Activated T-cell treated with anti-CD3 and anti-CD28 coated beads for 4 hours (primary cell): Measurements from ENCODE around the gene BTN1A1.
"Not testable (repeated sequence)": the region's sequence is repeated elsewhere in the genome, so short reads cannot be mapped to it uniquely, and the experiment has no call there.

Source experiments
- DNase-seq: peaks from one replicate; pipeline ENCODE4 v3.0.0-alpha.2; 2020

The BTN1A1 gene

DNA sequence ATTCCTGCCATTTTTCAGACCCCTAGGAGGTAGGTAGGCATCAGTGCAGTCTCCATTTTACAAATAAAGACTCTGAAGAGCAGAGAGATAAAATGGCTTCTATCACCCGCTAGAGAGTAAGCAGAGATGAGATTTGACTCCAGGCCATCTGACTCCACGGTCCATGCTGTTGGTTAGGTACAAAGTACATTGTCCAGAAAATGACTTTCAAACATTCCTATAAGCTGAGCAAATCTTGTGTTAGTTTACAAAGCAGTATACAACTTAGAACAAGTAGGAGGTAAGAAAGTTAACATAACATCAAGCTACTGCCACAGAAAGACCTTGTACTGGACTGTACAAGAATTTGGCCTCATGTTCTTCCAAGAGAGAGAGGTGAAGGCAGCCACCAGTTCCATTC lies 14.9 kb downstream of the BTN1A1 start:
- no peak for DNase-seq

DNA sequence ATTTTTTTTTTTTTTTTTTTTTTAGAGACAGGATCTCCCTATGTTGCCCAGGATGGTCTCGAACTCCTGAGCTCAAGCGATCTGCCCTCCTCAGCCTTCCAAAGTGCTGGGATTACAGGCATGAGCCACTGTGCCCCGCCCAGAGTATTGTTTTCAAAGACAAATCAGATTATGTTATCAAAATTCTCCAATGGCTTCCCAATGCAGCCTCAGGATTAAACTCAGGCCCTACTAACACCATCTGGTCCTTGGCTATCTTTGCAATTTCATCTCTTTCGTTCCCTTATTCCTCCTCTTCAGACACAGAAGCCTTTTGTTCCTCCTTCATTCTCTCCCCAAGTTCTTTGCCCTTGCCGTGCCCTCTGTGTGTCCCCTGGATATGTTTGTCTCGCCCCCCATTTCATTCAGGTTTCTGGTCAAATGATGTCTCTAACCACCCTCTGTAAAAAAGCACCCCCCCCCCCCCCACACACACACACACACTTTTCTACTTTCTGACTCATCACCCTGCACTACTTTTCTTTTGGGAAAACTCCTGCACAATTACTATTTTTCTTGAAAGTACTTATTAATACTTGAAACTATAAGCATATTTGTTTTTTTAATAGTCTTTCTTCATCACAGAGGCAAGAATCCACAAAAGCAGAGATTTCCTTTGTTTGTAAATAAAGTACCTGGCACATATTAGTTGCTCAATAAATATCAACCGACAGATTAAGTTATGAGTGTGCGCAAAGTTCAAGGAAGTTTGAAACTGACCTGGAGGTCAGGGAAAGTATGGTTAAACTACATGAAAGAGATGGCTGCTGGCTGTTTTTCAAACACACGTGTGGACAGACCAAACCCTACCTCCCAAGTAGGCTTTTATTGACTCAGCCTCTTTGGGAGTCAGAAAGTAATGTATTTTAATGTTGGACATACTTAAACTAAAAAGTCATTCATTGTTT lies 16.7 kb downstream of the BTN1A1 start:
- no peak for DNase-seq

DNA sequence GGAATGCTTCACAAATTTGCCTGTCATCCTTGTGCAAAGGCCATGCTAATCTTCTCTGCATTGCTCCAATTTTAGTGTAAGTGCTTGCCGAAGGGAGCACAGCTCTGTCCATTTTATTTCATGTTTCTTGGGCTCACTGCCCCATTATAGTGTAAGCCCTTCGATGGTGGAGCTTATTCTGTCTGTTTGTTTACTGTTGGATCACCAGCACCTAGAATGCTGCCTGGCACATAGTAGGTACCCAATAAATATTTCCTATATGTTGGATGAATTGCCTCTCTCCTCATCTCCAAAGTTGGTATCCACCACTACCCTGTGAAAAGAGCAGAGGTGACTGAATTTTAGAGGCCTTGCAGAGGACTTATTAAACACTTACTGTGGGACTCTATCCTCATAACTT lies 19.3 kb downstream of the BTN1A1 start:
- DNase-seq, result no peak

DNA sequence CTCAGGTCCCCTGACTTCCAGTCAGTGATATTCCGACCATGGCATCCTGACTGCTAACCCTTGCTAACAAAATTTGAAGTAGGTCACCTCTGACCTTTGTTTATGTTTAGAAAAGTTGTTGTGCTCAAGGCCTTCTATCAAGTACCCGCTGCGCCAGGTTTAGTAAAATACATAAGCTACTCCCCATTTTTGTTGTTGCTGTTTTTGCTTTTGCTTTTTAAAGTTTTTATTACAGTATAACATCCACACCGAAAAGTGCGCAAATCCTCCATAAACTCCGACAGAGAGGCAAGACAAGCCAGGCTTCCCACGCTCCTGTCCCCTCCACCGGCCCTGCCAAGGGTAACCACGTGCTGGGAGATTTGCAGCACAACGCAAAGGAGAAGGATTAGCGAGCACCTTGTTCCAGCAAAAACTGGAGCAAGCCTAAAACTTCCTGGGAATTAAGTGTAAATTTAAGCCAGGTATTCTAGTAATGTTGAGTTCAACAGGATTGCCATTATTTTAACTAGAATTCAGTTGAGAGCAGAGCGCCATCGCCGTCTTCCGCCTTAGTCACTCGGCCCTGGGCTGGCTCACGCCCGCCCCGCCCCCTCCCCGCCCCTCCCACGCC lies 20.2 kb downstream of the BTN1A1 start:
- no peak for DNase-seq

DNA sequence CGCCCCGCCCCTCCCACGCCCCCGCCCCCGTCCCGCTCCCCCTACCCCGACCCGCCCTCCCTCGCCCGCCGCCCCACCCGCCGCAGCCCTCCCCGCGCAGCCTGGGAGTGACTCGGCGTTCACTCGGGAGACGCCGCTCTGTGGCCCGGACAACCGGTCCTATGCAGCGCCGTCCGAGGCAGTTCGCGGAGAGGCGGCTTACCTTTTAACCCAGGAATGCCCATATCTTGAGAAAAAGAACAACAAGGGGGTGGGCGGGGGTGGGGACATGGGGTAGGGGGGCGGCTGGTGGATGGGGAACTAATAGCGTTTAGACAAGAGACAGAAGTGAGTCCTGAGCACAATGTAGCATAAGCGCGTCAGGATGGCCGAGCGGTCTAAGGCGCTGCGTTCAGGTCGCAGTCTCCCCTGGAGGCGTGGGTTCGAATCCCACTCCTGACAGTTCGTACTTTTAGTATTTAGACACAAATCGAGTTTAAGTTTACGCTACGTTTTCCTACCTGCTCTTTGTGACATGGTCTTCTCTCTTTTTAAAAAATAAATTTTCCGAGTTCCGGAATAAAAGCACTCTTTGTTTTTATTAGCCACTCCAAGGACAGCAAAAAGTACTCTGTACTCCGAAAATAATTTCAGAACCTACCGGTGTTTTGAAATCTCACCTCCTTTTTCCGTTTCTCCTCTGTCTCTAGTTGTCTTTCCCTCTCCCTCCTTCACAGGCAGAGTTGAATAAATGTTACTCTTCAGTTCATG lies 20.9 kb downstream of the BTN1A1 start:
- peak; percentile 85 for DNase-seq

DNA sequence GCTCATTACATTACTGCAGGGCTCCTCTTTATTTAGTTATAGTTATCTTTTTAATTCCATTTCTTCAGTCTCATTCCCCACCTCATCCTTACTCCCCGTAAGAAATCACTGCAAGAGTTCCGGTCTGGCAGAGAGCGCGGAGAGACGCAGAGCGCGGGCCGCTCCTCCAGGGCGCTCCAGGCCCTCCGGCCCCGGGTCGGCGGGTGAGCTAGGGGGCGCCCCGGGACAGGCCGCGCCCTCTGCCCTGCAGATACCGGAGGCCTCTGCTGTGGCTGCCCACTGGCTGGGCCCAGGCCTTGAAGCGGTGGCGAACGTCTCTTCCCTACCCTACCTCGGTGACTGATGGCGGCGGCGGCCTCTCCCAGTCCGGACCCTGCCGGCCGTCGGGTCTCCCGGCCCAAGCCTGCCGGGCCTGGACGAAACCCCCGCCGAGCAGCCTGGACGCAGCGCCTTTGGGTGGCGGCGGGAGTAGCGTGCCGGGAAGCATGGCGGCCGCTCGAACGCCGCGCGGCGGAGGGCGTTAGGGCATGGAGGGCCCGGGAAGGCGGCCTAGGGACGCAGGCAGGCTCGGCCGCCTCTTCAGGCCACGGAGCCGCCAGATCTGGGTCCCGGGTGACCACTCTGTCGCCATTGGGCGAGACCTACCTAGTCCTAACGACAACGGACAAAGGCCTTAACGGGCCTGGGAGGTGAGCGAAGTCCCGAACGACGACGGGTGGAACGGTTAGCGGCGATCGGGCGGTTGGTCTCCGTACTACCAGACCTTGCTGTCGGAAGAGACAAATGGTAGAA lies 21.7 kb downstream of the BTN1A1 start:
- peak; percentile 39 for DNase-seq

DNA sequence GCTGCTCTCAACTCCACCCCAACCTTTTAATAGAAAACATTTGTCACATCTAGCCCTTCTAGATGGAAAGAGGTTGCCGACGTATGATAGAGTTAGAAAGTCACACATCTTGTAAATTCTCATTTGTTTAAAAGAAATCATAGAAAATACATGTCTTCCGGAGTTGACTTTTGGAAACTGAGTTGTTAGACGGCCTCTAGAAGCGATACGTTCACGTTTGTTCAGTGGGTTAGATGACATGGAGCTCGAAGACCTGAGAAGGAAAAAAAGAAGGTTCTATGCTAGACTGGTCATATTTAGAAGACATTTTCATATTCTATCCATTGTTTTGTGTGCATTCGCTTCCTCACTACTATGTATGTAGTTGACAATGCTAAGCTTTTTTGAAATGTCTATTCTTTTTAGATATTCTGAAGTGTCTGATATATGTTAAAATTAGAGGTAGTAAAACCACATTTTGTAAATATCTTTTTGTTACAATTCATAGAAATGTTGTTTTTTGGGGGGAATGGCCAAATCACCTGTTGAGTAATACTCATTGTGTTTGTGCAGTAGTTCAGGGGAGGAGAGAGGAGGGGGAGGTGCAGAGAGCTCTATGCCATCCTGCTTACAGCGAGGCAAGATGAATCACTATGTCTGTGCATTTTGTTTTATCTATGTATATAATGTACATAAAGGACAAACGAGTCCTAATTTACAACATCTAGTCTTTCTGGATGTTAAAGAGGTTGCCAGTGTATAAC lies 22.6 kb downstream of the BTN1A1 start:
- DNase-seq, result not testable (repeated sequence)

DNA sequence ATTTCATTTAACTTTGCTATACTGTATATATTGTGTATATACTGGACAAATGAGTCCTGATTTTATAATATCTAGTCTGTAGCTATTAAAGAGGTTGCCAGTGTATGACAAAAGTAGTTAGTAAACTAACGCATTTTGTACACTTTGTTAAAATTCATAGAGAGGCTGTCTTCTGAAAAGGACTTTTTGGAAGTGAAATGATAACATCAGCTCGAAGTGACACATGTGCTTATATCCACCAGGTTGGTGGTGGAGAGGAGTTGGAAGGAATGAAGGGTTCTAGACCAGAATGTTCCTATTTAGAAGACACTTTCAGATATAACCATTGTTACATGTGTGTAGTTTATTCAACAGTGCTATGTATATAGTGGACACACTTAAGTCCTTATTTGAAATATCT lies 24.2 kb downstream of the BTN1A1 start:
- not testable (repeated sequence) for DNase-seq

DNA sequence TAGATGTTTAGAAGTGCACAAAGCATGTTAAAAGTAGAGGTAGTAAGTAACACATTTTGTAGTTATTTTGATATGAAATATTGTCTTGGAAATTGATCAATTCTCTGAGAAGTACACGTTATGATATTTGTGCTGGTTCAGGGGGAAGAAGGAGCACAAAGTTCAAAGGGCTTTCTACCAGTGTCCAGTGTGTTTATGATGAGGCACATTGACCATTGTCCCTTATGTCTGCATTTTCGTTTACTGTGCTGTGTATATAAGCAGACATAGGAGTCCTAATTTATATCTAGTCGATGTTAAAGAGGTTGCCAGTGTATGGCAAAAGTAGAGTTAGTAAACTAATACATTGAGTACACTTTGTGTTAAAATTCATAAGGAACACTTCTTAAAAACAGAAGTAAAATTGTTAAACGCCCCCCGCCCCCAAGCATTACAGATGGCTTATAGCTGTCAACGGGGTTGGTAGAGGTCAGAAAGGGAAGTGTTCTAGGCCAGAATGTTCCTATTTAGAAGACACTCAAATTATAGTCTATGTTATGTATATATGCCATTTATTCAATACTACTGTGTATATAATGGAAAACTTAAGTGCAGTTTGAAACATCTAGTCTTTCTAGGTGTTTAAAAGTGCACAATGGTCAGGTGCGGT lies 24.7 kb downstream of the BTN1A1 start:
- DNase-seq, result no peak

DNA sequence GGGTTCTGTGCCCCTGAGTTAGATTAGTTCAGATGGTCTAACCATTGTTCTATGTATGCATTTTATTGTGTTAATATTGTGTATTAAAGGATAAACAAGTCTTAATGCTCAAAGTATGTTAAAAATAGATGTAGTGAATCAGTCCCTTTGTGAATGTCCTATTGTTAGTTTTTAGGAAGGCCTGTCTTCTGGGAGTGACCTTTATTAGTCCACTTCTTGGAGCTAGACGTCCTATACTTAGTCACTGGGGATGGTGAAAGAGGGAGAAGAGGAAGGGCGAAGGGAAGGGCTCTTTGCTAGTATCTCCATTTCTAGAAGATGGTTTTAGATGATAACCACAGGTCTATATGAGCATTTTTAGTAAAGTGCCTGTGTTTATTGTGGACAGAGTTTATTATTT lies 25.7 kb downstream of the BTN1A1 start:
- no peak for DNase-seq

DNA sequence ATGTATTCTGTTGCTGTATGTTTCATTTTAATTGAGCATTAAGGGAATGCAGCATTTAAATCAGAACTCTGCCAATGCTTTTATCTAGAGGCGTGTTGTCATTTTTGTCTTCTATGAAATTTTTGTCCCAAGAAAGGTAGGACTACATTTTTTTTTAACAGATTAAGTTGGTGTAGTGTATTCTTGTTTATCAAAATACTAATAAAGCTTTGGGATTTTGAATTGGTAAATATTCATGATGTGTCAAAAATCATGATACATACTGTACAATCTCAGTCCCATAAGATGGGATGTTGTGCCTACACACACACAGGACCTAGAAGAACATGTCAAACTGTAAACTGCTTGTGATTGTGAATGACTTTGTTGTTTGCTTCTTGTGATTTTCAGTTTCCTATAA lies 26.8 kb downstream of the BTN1A1 start:
- no peak for DNase-seq

DNA sequence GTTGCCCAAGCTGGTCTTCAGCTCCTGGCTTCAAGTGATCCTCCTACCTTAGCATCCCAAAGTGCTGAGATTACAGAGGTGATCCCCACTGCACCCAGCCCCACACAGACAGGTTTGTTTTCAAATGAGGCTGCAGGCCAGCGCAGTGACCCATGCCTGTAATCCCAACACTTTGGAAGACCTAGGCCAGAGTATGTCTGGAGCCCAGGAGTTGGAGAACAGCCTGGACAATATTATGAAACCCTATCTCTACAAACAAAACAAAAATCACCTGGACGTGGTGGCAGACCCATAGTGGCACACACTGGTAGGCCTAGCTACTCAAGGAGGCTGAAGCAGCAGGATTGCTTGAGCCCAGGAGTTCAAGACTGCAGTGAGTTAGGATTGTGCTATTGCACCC lies 30.1 kb downstream of the BTN1A1 start:
- no peak for DNase-seq

DNA sequence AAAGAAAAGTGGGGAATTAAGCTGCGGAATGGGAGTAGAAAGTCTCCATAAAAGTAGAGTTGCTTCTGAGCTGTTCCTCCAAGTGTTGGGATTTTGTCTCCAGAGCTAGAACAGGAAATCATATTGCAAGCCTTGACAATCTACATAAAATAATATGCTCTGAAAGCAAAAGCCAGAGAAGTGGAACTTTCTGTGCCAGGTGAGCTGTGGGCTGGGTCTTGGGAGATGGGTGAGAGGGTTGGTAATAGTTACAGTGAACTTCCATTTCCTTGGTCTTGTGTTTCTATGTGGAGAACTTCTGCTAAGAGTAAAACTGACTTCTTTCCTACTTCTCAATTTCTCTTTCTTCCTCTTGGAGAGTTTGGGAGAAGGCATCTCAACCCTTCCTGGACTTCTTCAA lies 31.8 kb downstream of the BTN1A1 start:
- no peak for DNase-seq

DNA sequence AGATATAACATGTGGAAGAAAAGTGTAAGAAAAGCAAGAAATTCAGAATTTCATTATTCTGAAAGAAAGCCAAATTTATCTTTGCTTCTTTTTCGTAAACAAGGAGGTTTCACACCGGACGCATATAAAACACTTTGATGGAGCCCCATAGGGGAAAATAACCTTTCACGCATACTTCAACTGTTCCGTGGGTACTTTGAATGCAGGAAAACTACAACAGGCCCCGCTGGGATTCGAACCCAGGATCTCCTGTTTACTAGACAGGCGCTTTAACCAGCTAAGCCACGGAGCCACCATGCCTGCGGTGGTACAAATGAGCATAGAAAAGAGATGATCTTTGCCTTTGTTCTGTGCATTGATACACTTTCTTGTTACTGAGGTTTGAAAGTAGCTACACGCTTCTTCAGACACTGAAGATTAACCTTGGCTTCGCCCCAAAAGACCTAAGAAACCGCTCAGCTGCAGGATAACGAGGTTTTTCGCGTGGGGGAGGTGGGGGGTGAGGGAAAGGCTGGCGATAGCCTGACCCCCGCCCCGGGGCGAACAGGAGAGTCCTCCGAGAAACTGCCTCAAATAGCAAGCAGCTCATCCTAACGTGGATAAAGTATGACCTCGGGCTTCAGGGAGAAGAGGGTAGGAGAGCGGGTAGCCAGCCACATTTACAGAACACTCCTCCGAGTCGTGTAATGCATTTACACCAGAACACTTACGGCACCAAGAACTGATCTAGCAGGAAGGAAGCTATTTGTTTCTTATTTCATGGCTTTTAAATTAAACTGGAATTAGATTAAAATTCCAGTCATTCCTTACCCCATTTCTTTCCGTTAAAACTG lies 32.8 kb downstream of the BTN1A1 start:
- peak; percentile 98 for DNase-seq

DNA sequence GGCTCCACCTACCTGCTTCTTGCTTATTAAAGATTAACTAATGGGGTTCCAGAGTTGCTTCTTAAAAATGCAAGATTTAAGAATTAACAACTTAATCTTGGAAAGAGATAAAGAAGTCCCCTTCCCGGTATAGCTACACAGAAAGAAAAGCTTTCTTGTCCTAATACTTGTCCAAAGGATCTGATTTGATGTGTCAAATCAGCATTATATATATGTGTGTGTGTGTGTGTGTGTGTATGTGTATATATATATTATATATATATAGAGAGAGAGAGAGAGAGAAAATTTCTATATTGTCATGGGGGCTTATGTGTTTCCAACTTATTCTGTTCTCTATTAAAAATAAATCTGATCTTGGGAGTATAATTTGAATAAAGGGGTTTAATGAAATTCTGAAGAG lies 33.4 kb downstream of the BTN1A1 start:
- no peak for DNase-seq

DNA sequence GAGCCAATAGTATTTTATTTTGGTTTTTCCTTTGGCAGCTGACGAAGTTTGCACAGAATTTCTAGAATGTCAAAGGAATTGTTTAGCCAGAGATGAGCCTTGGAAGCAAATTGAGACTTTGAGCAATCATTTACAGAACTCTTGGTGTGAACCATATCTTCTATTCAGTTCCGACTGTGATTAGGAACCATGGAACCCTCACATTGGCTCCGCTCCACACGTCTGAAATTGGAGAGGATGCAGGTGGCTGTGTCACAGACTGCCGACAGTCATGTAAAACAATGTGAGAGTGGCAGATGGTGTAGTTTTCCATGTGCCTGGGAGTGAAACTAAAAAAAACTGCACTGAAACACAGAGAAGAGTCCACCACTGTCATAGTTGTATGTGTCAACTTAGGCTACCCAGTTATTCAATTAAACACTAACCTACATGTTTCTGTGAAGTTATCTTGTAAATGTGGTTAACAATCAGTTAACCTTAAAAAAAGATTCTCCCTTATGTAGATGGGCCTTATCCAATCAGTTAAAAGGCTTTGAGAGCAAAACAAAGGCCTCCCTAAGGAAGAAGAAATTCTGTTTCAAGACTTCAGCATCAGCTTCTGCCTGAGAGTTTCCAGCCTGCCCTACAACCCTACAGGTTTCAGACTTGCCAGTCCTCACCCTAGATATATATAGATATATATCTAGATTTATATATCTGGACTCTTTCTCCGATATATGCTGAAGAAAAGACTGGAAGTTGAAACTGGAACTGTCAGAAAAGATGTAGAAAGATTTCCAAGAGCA lies 34.8 kb downstream of the BTN1A1 start:
- no peak for DNase-seq

DNA sequence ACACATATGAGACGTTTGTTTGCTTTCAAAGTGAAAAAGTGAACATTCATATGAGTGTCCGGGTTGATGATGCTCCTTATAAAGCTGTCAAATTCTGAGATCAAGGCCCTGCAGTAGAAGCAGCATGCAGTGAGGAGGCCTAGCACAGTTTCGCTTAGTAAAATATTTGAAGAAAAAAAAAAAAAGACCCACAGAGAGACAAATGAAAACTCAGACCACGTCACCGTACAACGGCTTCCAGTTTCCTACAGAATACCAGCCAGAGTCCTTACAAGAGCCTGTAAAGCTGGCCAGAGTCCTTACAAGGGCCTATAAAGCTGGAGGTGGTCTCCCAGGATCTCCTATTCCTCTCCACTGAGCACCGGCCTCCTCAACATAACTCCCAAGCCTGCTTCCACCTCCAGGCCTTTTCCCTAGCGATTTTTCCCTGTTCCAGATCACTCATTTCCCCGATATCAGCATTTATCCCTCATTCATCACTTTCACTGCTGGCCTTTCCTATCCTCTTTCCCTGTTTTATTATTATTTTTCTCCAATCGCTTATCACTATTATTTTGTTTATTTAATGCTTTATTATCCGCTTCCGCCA lies 36.6 kb downstream of the BTN1A1 start:
- DNase-seq, result no peak

DNA sequence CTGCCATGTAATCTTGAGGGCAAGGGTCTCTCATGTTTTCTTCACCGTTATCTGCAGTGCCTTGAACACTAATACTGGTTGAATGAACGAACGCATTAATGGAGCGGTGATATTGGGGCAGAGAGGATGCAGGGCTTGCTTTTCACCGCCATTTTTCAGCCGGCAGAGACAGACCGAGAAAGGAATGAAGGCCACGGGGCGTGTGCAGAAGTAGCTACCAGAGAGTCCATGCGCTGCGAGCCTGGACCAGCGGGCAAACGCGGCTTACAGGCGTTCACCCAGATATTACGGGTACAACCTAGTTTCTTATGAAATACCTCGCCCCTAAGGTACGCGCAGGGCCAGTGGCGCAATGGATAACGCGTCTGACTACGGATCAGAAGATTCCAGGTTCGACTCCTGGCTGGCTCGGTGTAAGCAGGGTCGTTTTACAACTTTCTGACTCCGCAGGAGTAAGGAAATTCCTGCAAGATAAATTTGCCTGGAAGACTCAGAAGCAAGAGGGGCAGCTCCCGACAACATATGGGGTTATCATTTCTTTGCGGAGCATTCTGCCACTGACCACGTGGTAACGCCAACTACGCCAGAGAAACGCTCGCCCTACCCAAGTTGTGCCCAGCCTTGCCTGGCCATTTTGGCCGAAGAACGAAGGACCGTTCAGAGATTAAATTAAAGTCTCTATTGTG lies 37.2 kb downstream of the BTN1A1 start:
- DNase-seq, result peak; percentile 91
